K562 (cell line): ENCODE results near the gene HOXC5. TPM values are rescaled to one million over a fixed set of nuclear protein-coding genes. Genes with fewer than 3 reads are reported as not detected.

Experiments
- ATAC-seq: fragments of 200-7000 bp; cut with Tn5 transposase; 3 replicates; pipeline ENCODE4 v1.9.1; 2020; ENCODE audit warnings: moderate library complexity
- BruUV-seq: library from RNA; stranded (reverse); fragments of 400-500 nt; replicated peaks from 2 replicates; lab custom pipeline; 2021; lab: Mats Ljungman, UMichigan
- CTCF ChIA-PET: fragments of 300-600 bp; formaldehyde crosslinking; extraction: SDS; loops from one replicate; lab custom pipeline; 2021; ENCODE audit warnings: low intra/inter-chr PET ratio; lab: Yijun Ruan, JAX
- POLR2A ChIA-PET: fragments of 300-600, 350-650 bp; sonication (Branson Sonifier 250); formaldehyde crosslinking; extraction: SDS; loops from one replicate; lab custom pipeline; 2021; ENCODE audit warnings: antibody characterized with exemption, inconsistent platforms; lab: Yijun Ruan, JAX
- DNase-seq, 4 experiments: peaks; one replicate each; pipeline versions ENCODE4 v3.0.0 to v3.0.0-alpha.2; 2011 to 2018; ENCODE audit warnings: low spot score in 3 of 4, mixed read lengths in 3 of 4; ENCODE audit errors: extremely low read depth in 1 of 4
- FAIRE-seq: peaks from 2 replicates; lab custom pipeline; 2011; peaks lifted over from hg19 to GRCh38; lab: Jason Lieb, UNC
- H2AFZ ChIP-seq: 2 replicates; pipeline ENCODE4 v1.6.0; 2011; ENCODE audit warnings: low read depth, low read length, control low read depth, inconsistent platforms
- H3K27ac ChIP-seq: fragments of 200-600 bp; 3 replicates; pipeline ENCODE4 v1.8.0; 2011; ENCODE audit warnings: low read depth, mild to moderate bottlenecking, control low read depth, inconsistent platforms, low read length, moderate library complexity, mixed read lengths; ENCODE audit errors: extremely low read depth
- H3K27me3 ChIP-seq, 2 experiments: fragments of 300-600 bp in 1 of 2; 2 replicates in 1 of 2; 3 replicates in 1 of 2; pipeline versions ENCODE4 v1.6.0 to v1.8.0; 2011; ENCODE audit warnings: inconsistent platforms in 2 of 2, low read length in 2 of 2, mild to moderate bottlenecking in 1 of 2, mixed read lengths in 1 of 2, moderate library complexity in 1 of 2; ENCODE audit not compliant: control insufficient read depth in 2 of 2, insufficient read depth in 2 of 2
- H3K36me3 ChIP-seq: fragments of 300-600 bp; 3 replicates; pipeline ENCODE4 v1.8.0; 2011; ENCODE audit warnings: mild to moderate bottlenecking, low read length, inconsistent platforms; ENCODE audit not compliant: control insufficient read depth, insufficient read depth
- H3K4me1 ChIP-seq, 2 experiments: fragments of 200-600 bp in 1 of 2; replicated peaks in 1 of 2; 2 replicates in 1 of 2; 3 replicates in 1 of 2; pipeline versions ENCODE4 v1.5.1 to v1.8.0; 2011; ENCODE audit warnings: inconsistent platforms in 2 of 2, low read length in 2 of 2, mild to moderate bottlenecking in 1 of 2, mixed read lengths in 1 of 2, moderate library complexity in 1 of 2; ENCODE audit not compliant: control insufficient read depth in 2 of 2, insufficient read depth in 2 of 2
- H3K4me2 ChIP-seq: 2 replicates; pipeline ENCODE4 v1.6.1; 2011; ENCODE audit warnings: low read length, control low read depth, inconsistent platforms, mixed read lengths; ENCODE audit not compliant: insufficient read depth
- H3K4me3 ChIP-seq: fragments of 200-600 bp; sonication (generic), shearing (Covaris generic); 2 replicates; pipeline ENCODE4 v1.5.1; 2016; ENCODE audit warnings: control low read depth, inconsistent platforms
- H3K79me2 ChIP-seq: fragments of 200-600 bp; 3 replicates; pipeline ENCODE4 v1.8.0; 2011; ENCODE audit warnings: low read length, inconsistent platforms; ENCODE audit not compliant: control insufficient read depth, insufficient read depth
- H3K9ac ChIP-seq, 2 experiments: 2 replicates each; pipeline versions ENCODE4 v1.6.0 to v1.6.1; 2011; ENCODE audit warnings: low read depth in 2 of 2, low read length in 2 of 2, control low read depth in 1 of 2, inconsistent platforms in 1 of 2, mild to moderate bottlenecking in 1 of 2, mixed read lengths in 1 of 2; ENCODE audit not compliant: insufficient read depth in 1 of 2
- H3K9me1 ChIP-seq: one replicate; pipeline ENCODE4 v1.6.0; 2011; ENCODE audit warnings: inconsistent platforms, mild to moderate bottlenecking, low read length, moderate library complexity; ENCODE audit not compliant: control insufficient read depth, insufficient read depth
- H3K9me3 ChIP-seq: replicated peaks from 2 replicates; pipeline ENCODE4 v1.5.1; 2011; ENCODE audit warnings: low read depth, low read length, inconsistent platforms; ENCODE audit not compliant: control insufficient read depth, insufficient read depth
- H4K20me1 ChIP-seq: replicated peaks from 2 replicates; pipeline ENCODE4 v1.6.1; 2011; ENCODE audit warnings: low read length, inconsistent platforms, mixed read lengths; ENCODE audit not compliant: control insufficient read depth, insufficient read depth
- ASH1L ChIP-seq: fragments of 450-650 bp; IDR thresholded peaks from 2 replicates; pipeline ENCODE4 v1.6.1; 2018; ENCODE audit warnings: borderline replicate concordance, mild to moderate bottlenecking, low read depth; ENCODE audit not compliant: partially characterized antibody
- CREBBP ChIP-seq: IDR thresholded peaks from one replicate; pipeline ENCODE4 v1.6.1; 2012; ENCODE audit warnings: low read depth, mild to moderate bottlenecking, control low read depth, inconsistent platforms, low read length
- FOXA3 ChIP-seq, 2 experiments: fragments of 450-650 bp in 1 of 2; sonication (generic) in 1 of 2; formaldehyde crosslinking; IDR thresholded peaks in 1 of 2; conservative IDR thresholded peaks in 1 of 2; 2 replicates each; pipeline versions ENCODE4 v1.4.0 to v1.8.0; 2020 to 2022; ENCODE audit warnings: mild to moderate bottlenecking in 2 of 2, missing genetic modification reagents in 1 of 2
- HDGF ChIP-seq: fragments of 450-650 bp; IDR thresholded peaks from 2 replicates; pipeline ENCODE4 v1.6.1; 2016
- NR4A1 ChIP-seq, 2 experiments: fragments of 250-450 bp in 1 of 2; fragments of 450-650 bp in 1 of 2; sonication (Bioruptor Pico) in 1 of 2; IDR thresholded peaks; 2 replicates each; pipeline versions ENCODE4 v1.4.0 to v1.6.1; 2016 to 2020; ENCODE audit warnings: mild to moderate bottlenecking in 2 of 2, missing compliant biosample characterization in 1 of 2, missing genetic modification characterization in 1 of 2, moderate library complexity in 1 of 2
- PML ChIP-seq: IDR thresholded peaks from 2 replicates; pipeline ENCODE4 v1.6.1; 2012; ENCODE audit warnings: low read length, inconsistent platforms
- SREBF2 ChIP-seq: sonication (generic); formaldehyde crosslinking; IDR thresholded peaks from 2 replicates; pipeline ENCODE4 v1.4.0; 2020; ENCODE audit warnings: mild to moderate bottlenecking, missing genetic modification reagents
- ZBTB5 ChIP-seq: fragments of 450-650 bp; IDR thresholded peaks from 2 replicates; pipeline ENCODE4 v1.6.1; 2017; ENCODE audit warnings: antibody characterized with exemption
- ZFP1 ChIP-seq: fragments of 450-650 bp; formaldehyde crosslinking; IDR thresholded peaks from 2 replicates; pipeline ENCODE4 v1.4.0; 2020; ENCODE audit warnings: mild to moderate bottlenecking, mixed read lengths
- ZNF121 ChIP-seq: sonication (generic); formaldehyde crosslinking; conservative IDR thresholded peaks from 2 replicates; pipeline ENCODE4 v1.8.0; 2022; ENCODE audit warnings: missing genetic modification reagents
- ZNF431 ChIP-seq: sonication (generic); formaldehyde crosslinking; IDR thresholded peaks from 2 replicates; pipeline ENCODE4 v1.8.0; 2022; ENCODE audit warnings: mild to moderate bottlenecking, missing genetic modification reagents
- whole genome bisulfite sequencing: fragments of 100-300 bp; shearing (Covaris generic); methylation state at CpG from one replicate; pipeline ENCODE4 v1.1.6; 2016; ENCODE audit warnings: low coverage, mixed read lengths; ENCODE audit not compliant: insufficient coverage; ENCODE audit errors: missing lambda C conversion rate; 5-methylcytosine and 5-hydroxymethylcytosine counted together
- in situ Hi-C: fragments of 300-500 bp; cut with MboI; formaldehyde crosslinking; loops from 4 replicates; pipeline ENCODE4 v1.15.0; 2018; ENCODE audit warnings: inconsistent platforms, mixed read lengths
- intact Hi-C: fragments of 100-400 bp; cut with micrococcal nuclease; formaldehyde crosslinking; loops from 2 replicates; pipeline ENCODE4 v1.14.2; 2022
- polyA plus RNA-seq, 8 experiments: library from polyadenylated mRNA; depleted of rRNA in 4 of 8; stranded (reverse) in 5 of 8; unstranded in 3 of 8; fragments of >200 nt; fragmentation: Nextera tagmentation in 2 of 8; fragmentation: Illumina TruSeq in 1 of 8; extraction: Ambion mirVana in 2 of 8; extraction: Trizol in 1 of 8; gene quantifications; 2 replicates each; pipeline versions ENCODE4 v1.2.1 to v1.2.3, GENCODE V29; 2011 to 2014; ENCODE audit warnings: inconsistent platforms in 1 of 8, missing spikeins in 1 of 8
- total RNA-seq, 7 experiments: library from RNA; depleted of rRNA in 6 of 7; stranded (reverse); fragments of >200 nt in 6 of 7; fragmentation: Illumina TruSeq in 2 of 7; extraction: Trizol in 2 of 7; gene quantifications; 2 replicates each; pipeline versions ENCODE4 v1.2.1 to v1.2.3, GENCODE V29; 2011 to 2021; ENCODE audit warnings: low replicate concordance in 1 of 7
- TF ChIP-seq, protein P1 (sequence below), 2 experiments: fragments of 450-650 bp; IDR thresholded peaks; 2 replicates each; pipeline ENCODE4 v1.6.1; 2016

HOXC5 gene
- total and polyA plus RNA-seq, 9 of the 15 experiments (the other 6 are each of a cell fraction or from before 2014, with no cell fraction given) = 0.10 to 0.44 (median 0.18) TPM; not detected in 4

DNA sequence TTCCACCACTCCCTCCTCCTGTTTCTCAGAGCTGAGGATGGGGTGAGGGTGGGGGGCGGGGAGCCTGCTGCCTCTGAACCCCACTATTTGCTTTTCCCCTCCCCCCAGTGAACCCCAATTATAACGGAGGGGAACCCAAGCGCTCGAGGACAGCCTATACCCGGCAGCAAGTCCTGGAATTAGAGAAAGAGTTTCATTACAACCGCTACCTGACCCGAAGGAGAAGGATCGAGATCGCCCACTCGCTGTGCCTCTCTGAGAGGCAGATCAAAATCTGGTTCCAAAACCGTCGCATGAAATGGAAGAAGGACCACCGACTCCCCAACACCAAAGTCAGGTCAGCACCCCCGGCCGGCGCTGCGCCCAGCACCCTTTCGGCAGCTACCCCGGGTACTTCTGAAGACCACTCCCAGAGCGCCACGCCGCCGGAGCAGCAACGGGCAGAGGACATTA is 21.9 kb downstream of the HOXC5 start:
- intact Hi-C loops = no loop called here
- Histone ChIP-seq H3K4me3 (no peak overlapping the region), H3K9me1 (no peaks in the 10 kb centered on the region), H4K20me1 (0 out of 2 replicates have a peak, but pooled peaks cover under 1% of the 10 kb centered on the region), H3K79me2 (no peaks in the 10 kb centered on the region), H2AFZ (no peak overlapping the region), H3K4me2 (no peak overlapping the region), H3K27ac (no peak overlapping the region), H3K36me3 (no peaks in the 10 kb centered on the region), H3K9ac (no peak overlapping the region), H3K9me3 (no peaks in the 10 kb centered on the region), H3K27me3 (peaks cover 52% of the 10 kb centered on the region in 2 experiments), H3K4me1 (peaks cover 0 to 7% of the 10 kb centered on the region in 2 experiments; a peak in 2 of 5 replicates)
- in situ Hi-C loops = no loop called here
- DNase-seq (no peak), ATAC-seq (no peak), FAIRE-seq (no peak)
- BruUV-seq = no TSS peak
- ChIA-PET POLR2A (no interaction called here), CTCF (no interaction called here)
- TF ChIP-seq HDGF = no peak
- TF ChIP-seq SREBF2 (CRISPR knock-in tag) = no peak
- no peak for TF ChIP-seq FOXA3 (CRISPR knock-in tag; conservative IDR thresholded peaks at IDR 0.05 in 1 of 2, IDR thresholded peaks at IDR 0.05 in 1 of 2)
- no peak for TF ChIP-seq ZNF431
- no peak for TF ChIP-seq ZFP1 (CRISPR knock-in tag)
- 41% methylated on average over 18 of the region's 24 CpGs for WGBS

GRCh38 chr12:54055552-54055951 is 22.7 kb downstream of the HOXC5 start:
- Histone ChIP-seq H3K9me1 (no peaks in the 10 kb centered on the region), H3K27ac (no peak overlapping the region), H4K20me1 (no peaks in the 10 kb centered on the region), H3K9ac (no peak overlapping the region), H3K4me3 (no peak overlapping the region), H3K79me2 (no peaks in the 10 kb centered on the region), H3K27me3 (peaks cover 51 to 53% of the 10 kb centered on the region in 2 experiments), H2AFZ (no peak overlapping the region), H3K36me3 (no peaks in the 10 kb centered on the region), H3K4me1 (peaks cover 0 to 11% of the 10 kb centered on the region in 2 experiments; a peak in 2 of 5 replicates), H3K4me2 (no peak overlapping the region), H3K9me3 (no peaks in the 10 kb centered on the region)
- BruUV-seq = no TSS peak
- CTCF ChIA-PET = no interaction called here
- no peak for DNase-seq
- intact Hi-C loops = no loop called here
- WGBS = 0% methylated on average over 2 of the region's 2 CpGs
- in situ Hi-C loops = no loop called here
- no peak for ATAC-seq
- FAIRE-seq = no peak
- POLR2A ChIA-PET = interaction anchor here (0.6 kb wide), 1 partner anchor 11 kb away, joined by 3 read pairs; no protein-coding TSS in a partner anchor
- TF ChIP-seq NR4A1 (CRISPR knock-in tag; IDR thresholded peaks at IDR 0.05) (no peak), NR4A1 (tag; IDR thresholded peaks at IDR 0.05) (no peak), PML (no peak), ASH1L (no peak), ZNF121 (CRISPR knock-in tag) (no peak), CREBBP (no peak), ZBTB5 (no peak)
- TF ChIP-seq, protein P1, sequence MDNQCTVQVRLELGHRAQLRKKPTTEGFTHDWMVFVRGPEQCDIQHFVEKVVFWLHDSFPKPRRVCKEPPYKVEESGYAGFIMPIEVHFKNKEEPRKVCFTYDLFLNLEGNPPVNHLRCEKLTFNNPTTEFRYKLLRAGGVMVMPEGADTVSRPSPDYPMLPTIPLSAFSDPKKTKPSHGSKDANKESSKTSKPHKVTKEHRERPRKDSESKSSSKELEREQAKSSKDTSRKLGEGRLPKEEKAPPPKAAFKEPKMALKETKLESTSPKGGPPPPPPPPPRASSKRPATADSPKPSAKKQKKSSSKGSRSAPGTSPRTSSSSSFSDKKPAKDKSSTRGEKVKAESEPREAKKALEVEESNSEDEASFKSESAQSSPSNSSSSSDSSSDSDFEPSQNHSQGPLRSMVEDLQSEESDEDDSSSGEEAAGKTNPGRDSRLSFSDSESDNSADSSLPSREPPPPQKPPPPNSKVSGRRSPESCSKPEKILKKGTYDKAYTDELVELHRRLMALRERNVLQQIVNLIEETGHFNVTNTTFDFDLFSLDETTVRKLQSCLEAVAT (IDR thresholded peaks at IDR 0.05) = no peak
